Right atrium auricular region (tissue), 2 donors: ENCODE measurements around the gene PDGFA. TPM values are rescaled to one million over a fixed set of nuclear protein-coding genes. Genes with fewer than 3 reads are reported as not detected.
A peak's percentile ranks its signal among the peaks of the same experiment; 100 is the strongest.

ENCODE experiments used
- DNase-seq: peaks from one replicate; pipeline ENCODE4 v3.0.0-alpha.2; 2019; ENCODE audit warnings: low spot score
- H3K27ac ChIP-seq, 2 donors: fragments of 200-600 bp; sonication (generic); 1 replicate in 1 of 2; 2 replicates in 1 of 2; pipeline ENCODE4 v1.5.1; 2016 to 2019
- H3K27me3 ChIP-seq, 2 donors: fragments of 200-600 bp; sonication (generic); one replicate each; pipeline versions ENCODE4 v1.5.1 to v1.6.0; 2017 to 2019
- H3K36me3 ChIP-seq: fragments of 200-600 bp; sonication (generic); one replicate; pipeline ENCODE4 v1.5.1; 2016
- H3K4me1 ChIP-seq, 2 donors: fragments of 200-600 bp; sonication (generic); one replicate each; pipeline versions ENCODE4 v1.5.1 to v1.6.0; 2017 to 2019
- H3K4me3 ChIP-seq, 2 donors: fragments of 200-600 bp; sonication (generic); 1 replicate in 1 of 2; 2 replicates in 1 of 2; pipeline ENCODE4 v1.5.1; 2017 to 2019; ENCODE audit warnings: mild to moderate bottlenecking in 1 of 2, moderate library complexity in 1 of 2
- H3K9me3 ChIP-seq, 2 donors: fragments of 200-600 bp; sonication (generic); one replicate each; pipeline ENCODE4 v1.5.1; 2019
- total RNA-seq, 2 donors: library from RNA; depleted of rRNA; stranded (reverse); fragments of >200 nt; gene quantifications; one replicate each; pipeline ENCODE4 v1.1.0, GENCODE V29; 2016
- TF ChIP-seq, protein P1 (sequence below), 2 donors: fragments of 200-600 bp; sonication (generic); IDR thresholded peaks; one replicate each; pipeline ENCODE4 v1.5.1; 2019; ENCODE audit warnings: antibody characterized with exemption in 2 of 2

PDGFA gene
- total RNA-seq, 2 donors from 2014 or later, result 31.8 to 34.2 TPM

GRCh38 chr7:468681-469562, 50.7 kb downstream of the PDGFA start:
- Histone ChIP-seq H3K36me3 (no peaks in the 10 kb centered on the region), H3K4me3 (no peak overlapping the region), H3K9me3 (no peaks in the 10 kb centered on the region), H3K4me1 (peaks cover 0 to 24% of the 10 kb centered on the region in 2 donors), H3K27ac (peak overlapping the region; percentile 16 to 31), H3K27me3 (no peaks in the 10 kb centered on the region)
- TF ChIP-seq, protein P1, sequence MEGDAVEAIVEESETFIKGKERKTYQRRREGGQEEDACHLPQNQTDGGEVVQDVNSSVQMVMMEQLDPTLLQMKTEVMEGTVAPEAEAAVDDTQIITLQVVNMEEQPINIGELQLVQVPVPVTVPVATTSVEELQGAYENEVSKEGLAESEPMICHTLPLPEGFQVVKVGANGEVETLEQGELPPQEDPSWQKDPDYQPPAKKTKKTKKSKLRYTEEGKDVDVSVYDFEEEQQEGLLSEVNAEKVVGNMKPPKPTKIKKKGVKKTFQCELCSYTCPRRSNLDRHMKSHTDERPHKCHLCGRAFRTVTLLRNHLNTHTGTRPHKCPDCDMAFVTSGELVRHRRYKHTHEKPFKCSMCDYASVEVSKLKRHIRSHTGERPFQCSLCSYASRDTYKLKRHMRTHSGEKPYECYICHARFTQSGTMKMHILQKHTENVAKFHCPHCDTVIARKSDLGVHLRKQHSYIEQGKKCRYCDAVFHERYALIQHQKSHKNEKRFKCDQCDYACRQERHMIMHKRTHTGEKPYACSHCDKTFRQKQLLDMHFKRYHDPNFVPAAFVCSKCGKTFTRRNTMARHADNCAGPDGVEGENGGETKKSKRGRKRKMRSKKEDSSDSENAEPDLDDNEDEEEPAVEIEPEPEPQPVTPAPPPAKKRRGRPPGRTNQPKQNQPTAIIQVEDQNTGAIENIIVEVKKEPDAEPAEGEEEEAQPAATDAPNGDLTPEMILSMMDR (IDR thresholded peaks at IDR 0.05), result no peak
- no peak for DNase-seq

- Histone ChIP-seq H3K4me3 (no peak overlapping the region), H3K4me1 (peaks cover 0 to 24% of the 10 kb centered on the region in 2 donors), H3K27me3 (no peaks in the 10 kb centered on the region), H3K27ac (no peak overlapping the region), H3K9me3 (no peaks in the 10 kb centered on the region), H3K36me3 (no peaks in the 10 kb centered on the region)
- DNase-seq, result no peak
- TF ChIP-seq, protein P1 (IDR thresholded peaks at IDR 0.05), result no peak
Measured at GRCh38 chr7:467856-468545, 51.6 kb downstream of the PDGFA start.

- Histone ChIP-seq H3K27ac (no peak overlapping the region), H3K9me3 (no peaks in the 10 kb centered on the region), H3K4me3 (no peak overlapping the region), H3K27me3 (no peaks in the 10 kb centered on the region), H3K36me3 (no peaks in the 10 kb centered on the region), H3K4me1 (peaks cover 0 to 24% of the 10 kb centered on the region in 2 donors)
- TF ChIP-seq, protein P1 (IDR thresholded peaks at IDR 0.05), result no peak
- no peak for DNase-seq
Measured at GRCh38 chr7:467393-467828, 52.2 kb downstream of the PDGFA start.

DNA sequence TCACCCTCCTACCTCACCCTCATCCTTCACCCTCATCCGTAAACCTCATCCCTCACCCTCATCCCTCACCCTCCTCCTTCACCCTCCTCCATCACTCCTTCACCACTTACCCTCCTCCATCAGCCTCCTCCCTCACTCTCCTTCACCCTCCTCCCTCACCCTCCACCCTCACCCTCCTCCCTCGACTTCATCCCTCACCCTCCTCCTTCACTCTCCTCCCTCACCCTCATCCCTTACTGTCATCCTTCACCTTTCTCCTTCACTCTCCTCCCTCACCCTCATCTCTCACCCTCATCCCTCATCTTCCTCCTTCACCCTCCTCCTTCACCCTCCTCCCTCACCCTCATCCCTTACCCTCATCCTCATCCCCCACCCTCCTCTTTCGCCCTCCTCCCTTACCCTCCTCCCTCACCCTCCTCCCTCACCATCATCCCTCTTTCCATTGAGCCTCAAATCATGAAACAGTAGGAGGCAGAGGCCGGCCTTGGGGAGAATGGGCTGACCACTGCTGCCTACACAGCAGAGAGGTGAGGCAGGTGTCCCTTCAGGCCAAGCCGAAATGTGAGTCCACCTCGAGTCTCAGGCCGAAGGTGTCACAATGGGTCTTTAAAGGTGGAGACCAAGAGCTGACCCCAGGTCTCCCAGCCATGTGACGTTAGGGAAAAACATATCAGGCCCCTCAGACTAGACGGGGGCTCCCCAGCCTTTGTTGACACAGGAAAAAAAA, 53.0 kb downstream of the PDGFA start:
- no peaks in the 10 kb centered on the region for H3K9me3 ChIP-seq
- H3K36me3 ChIP-seq, result no peaks in the 10 kb centered on the region
- DNase-seq, result no peak
- no peak overlapping the region for H3K4me3 ChIP-seq
- peaks cover 0 to 17% of the 10 kb centered on the region in 2 donors for H3K4me1 ChIP-seq
- H3K27ac ChIP-seq, result no peak overlapping the region
- no peaks in the 10 kb centered on the region for H3K27me3 ChIP-seq
- TF ChIP-seq, protein P1 (IDR thresholded peaks at IDR 0.05), result no peak

DNA sequence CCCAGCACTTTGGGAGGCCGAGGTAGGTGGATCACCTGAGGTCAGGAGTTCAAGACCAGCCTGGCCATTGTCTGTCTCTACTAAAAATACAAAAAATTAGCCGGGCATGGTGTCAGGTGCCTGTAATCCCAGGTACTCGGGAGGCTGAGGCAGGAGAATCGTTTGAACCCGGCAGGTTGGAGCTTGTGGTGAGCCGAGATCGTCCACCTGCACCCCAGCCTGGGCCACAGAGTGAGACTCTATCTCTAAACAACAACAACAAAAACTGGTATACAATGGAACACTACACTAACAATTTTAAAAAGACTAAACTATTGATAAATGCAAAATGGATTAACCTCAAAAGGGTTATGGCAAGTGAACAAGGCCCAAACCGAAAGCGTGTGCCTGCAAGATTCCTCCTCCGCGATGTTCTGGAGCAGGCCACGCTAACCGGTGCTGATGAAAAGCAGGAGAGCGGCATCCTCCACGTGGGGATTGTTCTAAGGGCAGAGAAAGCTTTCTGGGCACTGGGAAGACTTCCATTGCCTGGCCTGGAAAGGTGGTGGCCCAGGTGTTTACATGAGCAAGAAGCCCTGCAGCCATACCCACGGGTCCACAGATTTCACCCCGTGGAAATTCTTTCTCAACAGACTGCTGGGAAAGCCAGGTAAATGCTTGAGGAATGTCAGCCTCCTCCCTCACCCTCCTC, 53.8 kb downstream of the PDGFA start:
- no peak overlapping the region for H3K4me3 ChIP-seq
- TF ChIP-seq, protein P1 (IDR thresholded peaks at IDR 0.05), result no peak
- no peak for DNase-seq

More for the DNA sequence above, 53.8 kb downstream of the PDGFA start:
- Histone ChIP-seq H3K4me1 (peaks cover 0 to 16% of the 10 kb centered on the region in 2 donors), H3K36me3 (no peaks in the 10 kb centered on the region), H3K9me3 (no peaks in the 10 kb centered on the region), H3K27me3 (no peaks in the 10 kb centered on the region), H3K27ac (no peak overlapping the region)
